Loucy (cell line): ENCODE measurements around the gene POLR2B.
"Not testable (repeated sequence)": the region's sequence is repeated elsewhere in the genome, so short reads cannot be mapped to it uniquely, and the experiment has no call there.

Experiments used
- H2AFZ ChIP-seq: fragments of 200-600 bp; sonication (generic); 2 replicates; pipeline ENCODE4 v1.6.0; 2016; ENCODE audit warnings: antibody characterized with exemption, mild to moderate bottlenecking, low read length, moderate library complexity
- H3F3A ChIP-seq: fragments of 200-600 bp; 2 replicates; pipeline ENCODE4 v1.6.0; 2016; ENCODE audit warnings: antibody characterized with exemption, low read depth, mild to moderate bottlenecking
- H3K27me3 ChIP-seq: fragments of 200-600 bp; sonication (generic); 2 replicates; pipeline ENCODE4 v1.6.1; 2014; ENCODE audit warnings: low read length, mild to moderate bottlenecking; ENCODE audit not compliant: insufficient read depth, poor library complexity, severe bottlenecking
- H3K36me3 ChIP-seq: fragments of 200-600 bp; sonication (generic); 2 replicates; pipeline ENCODE4 v1.6.1; 2016; ENCODE audit warnings: low read length; ENCODE audit not compliant: insufficient read depth
- H3K4me1 ChIP-seq: fragments of 200-600 bp; sonication (generic); 2 replicates; pipeline ENCODE4 v1.5.1; 2014; ENCODE audit warnings: low read length, mild to moderate bottlenecking; ENCODE audit not compliant: insufficient read depth, poor library complexity, severe bottlenecking
- H3K4me2 ChIP-seq: fragments of 200-600 bp; sonication (generic); 2 replicates; pipeline ENCODE4 v1.6.0; 2014; ENCODE audit warnings: antibody characterized with exemption, low read length, low read depth, mild to moderate bottlenecking; ENCODE audit not compliant: poor library complexity, severe bottlenecking
- H3K4me3 ChIP-seq: fragments of 200-600 bp; sonication (generic); 2 replicates; pipeline ENCODE4 v1.5.1; 2014; ENCODE audit warnings: low read length, mild to moderate bottlenecking, mixed read lengths; ENCODE audit not compliant: poor library complexity, severe bottlenecking
- H3K79me2 ChIP-seq: fragments of 200-600 bp; sonication (generic); 2 replicates; pipeline ENCODE4 v1.6.1; 2014; ENCODE audit warnings: low read length; ENCODE audit not compliant: insufficient read depth
- H3K9ac ChIP-seq: fragments of 200-600 bp; sonication (generic); 2 replicates; pipeline ENCODE4 v1.6.0; 2014; ENCODE audit warnings: mild to moderate bottlenecking, low read depth, low read length, moderate library complexity; ENCODE audit not compliant: poor library complexity, severe bottlenecking
- H3K9me2 ChIP-seq: fragments of 200-600 bp; sonication (generic); replicated peaks from 2 replicates; pipeline ENCODE4 v1.6.1; 2016; ENCODE audit warnings: low read depth, low read length, mixed read lengths
- H3K9me3 ChIP-seq: fragments of 200-600 bp; sonication (generic); 2 replicates; pipeline ENCODE4 v1.6.1; 2014; ENCODE audit warnings: mild to moderate bottlenecking, antibody characterized with exemption, low read length, low read depth; ENCODE audit not compliant: insufficient read depth
- H4K20me1 ChIP-seq: fragments of 200-600 bp; sonication (generic); 2 replicates; pipeline ENCODE4 v1.6.0; 2014; ENCODE audit warnings: antibody characterized with exemption, low read length, mild to moderate bottlenecking; ENCODE audit not compliant: insufficient read depth, poor library complexity, severe bottlenecking
- EZH2phosphoT487 ChIP-seq: fragments of 200-600 bp; IDR thresholded peaks from 2 replicates; pipeline ENCODE4 v1.6.1; 2018; ENCODE audit warnings: antibody characterized with exemption, mild to moderate bottlenecking, moderate library complexity, borderline replicate concordance
- TF ChIP-seq, protein P1 (sequence below): fragments of 200-600 bp; sonication (generic); conservative IDR thresholded peaks from 2 replicates; pipeline ENCODE4 v1.5.1; 2014; ENCODE audit warnings: mild to moderate bottlenecking, antibody characterized with exemption, low read length

Gene POLR2B

DNA sequence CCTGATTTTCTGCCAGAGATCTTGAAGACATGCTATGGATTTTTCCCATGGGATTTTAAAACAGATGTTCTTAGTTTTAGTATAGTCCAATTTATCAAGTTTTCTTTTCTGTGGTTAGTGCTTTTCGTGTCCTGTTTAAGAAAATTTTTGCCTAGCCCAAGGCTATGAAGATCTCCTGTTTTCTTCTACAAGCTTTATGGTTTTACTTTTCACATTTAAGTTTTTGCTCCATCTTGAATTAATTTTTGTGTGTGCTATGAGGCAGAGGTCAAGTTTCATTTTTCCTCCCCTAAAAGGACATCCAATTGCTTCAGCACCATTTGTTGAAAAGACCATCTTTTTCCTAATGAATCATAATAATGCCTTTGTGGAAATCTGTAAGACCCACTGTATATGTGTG, 65.6 kb downstream of the POLR2B start:
- Histone ChIP-seq H3F3A (no peaks in the 10 kb centered on the region), H3K9ac (no peak overlapping the region), H3K27me3 (no peaks in the 10 kb centered on the region), H3K4me1 (peaks cover 31% of the 10 kb centered on the region), H3K4me3 (no peak overlapping the region), H3K79me2 (no peaks in the 10 kb centered on the region), H3K9me3 (no peaks in the 10 kb centered on the region), H4K20me1 (no peaks in the 10 kb centered on the region), H2AFZ (no peak overlapping the region), H3K4me2 (no peak overlapping the region), H3K36me3 (no peaks in the 10 kb centered on the region), H3K9me2 (no peaks in the 10 kb centered on the region)
- no peak for TF ChIP-seq EZH2phosphoT487
- TF ChIP-seq, protein P1, sequence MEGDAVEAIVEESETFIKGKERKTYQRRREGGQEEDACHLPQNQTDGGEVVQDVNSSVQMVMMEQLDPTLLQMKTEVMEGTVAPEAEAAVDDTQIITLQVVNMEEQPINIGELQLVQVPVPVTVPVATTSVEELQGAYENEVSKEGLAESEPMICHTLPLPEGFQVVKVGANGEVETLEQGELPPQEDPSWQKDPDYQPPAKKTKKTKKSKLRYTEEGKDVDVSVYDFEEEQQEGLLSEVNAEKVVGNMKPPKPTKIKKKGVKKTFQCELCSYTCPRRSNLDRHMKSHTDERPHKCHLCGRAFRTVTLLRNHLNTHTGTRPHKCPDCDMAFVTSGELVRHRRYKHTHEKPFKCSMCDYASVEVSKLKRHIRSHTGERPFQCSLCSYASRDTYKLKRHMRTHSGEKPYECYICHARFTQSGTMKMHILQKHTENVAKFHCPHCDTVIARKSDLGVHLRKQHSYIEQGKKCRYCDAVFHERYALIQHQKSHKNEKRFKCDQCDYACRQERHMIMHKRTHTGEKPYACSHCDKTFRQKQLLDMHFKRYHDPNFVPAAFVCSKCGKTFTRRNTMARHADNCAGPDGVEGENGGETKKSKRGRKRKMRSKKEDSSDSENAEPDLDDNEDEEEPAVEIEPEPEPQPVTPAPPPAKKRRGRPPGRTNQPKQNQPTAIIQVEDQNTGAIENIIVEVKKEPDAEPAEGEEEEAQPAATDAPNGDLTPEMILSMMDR: no peak

DNA sequence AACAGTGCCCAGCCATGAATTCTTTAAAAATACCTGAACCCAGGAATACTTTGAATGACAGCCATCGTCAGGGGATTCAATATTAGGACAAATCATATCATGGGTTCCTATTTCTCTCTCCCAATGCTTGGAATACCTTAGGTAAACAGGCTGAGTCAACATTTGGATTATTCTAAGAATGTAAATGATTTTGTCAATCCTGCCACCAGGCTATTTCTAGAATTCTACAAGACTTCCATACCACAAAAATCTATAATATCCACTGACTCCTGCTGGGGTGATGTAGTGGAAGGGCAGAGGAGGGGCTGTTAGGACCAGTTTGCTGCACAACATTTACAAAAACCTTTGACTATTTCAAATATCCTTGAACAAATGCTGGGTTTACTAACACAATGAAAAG, 66.3 kb downstream of the POLR2B start:
- no peak for TF ChIP-seq EZH2phosphoT487
- TF ChIP-seq, protein P1: no peak
- no peaks in the 10 kb centered on the region for H3K79me2 ChIP-seq
- no peak overlapping the region for H3K4me3 ChIP-seq
- no peak overlapping the region for H3K9ac ChIP-seq
- no peak overlapping the region for H3K4me2 ChIP-seq
- no peaks in the 10 kb centered on the region for H3K36me3 ChIP-seq
- H3K9me3 ChIP-seq: no peaks in the 10 kb centered on the region
- H2AFZ ChIP-seq: no peak overlapping the region
- H3K9me2 ChIP-seq: no peaks in the 10 kb centered on the region
- no peaks in the 10 kb centered on the region for H3K27me3 ChIP-seq
- no peaks in the 10 kb centered on the region for H3F3A ChIP-seq
- H4K20me1 ChIP-seq: no peaks in the 10 kb centered on the region
- peaks cover 31% of the 10 kb centered on the region for H3K4me1 ChIP-seq

DNA sequence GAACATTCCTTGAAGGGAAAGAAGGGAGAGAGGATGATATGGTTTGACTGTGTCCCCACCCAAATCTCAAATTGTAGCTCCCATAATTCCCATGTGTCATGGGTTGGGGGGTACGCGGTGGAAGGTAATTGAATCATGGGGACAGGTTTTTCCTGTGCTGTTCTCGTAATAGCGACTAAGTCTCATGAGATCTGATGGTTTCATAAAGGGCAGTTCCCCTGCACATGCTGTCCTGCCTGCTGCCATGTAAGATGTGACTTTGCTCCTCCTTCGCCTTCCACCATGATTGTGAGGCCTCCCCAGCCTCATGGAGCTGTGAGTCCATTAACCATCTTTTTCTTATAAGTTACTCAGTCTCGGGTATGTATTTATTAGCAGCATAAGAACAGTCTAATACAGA, 68.3 kb downstream of the POLR2B start:
- H3F3A ChIP-seq, H3K27me3 ChIP-seq, H3K79me2 ChIP-seq, H2AFZ ChIP-seq, H4K20me1 ChIP-seq, H3K9me2 ChIP-seq, H3K4me3 ChIP-seq, H3K9me3 ChIP-seq, H3K9ac ChIP-seq, H3K4me2 ChIP-seq, H3K36me3 ChIP-seq: not testable (repeated sequence)
- peaks cover 21% of the 10 kb centered on the region for H3K4me1 ChIP-seq

DNA sequence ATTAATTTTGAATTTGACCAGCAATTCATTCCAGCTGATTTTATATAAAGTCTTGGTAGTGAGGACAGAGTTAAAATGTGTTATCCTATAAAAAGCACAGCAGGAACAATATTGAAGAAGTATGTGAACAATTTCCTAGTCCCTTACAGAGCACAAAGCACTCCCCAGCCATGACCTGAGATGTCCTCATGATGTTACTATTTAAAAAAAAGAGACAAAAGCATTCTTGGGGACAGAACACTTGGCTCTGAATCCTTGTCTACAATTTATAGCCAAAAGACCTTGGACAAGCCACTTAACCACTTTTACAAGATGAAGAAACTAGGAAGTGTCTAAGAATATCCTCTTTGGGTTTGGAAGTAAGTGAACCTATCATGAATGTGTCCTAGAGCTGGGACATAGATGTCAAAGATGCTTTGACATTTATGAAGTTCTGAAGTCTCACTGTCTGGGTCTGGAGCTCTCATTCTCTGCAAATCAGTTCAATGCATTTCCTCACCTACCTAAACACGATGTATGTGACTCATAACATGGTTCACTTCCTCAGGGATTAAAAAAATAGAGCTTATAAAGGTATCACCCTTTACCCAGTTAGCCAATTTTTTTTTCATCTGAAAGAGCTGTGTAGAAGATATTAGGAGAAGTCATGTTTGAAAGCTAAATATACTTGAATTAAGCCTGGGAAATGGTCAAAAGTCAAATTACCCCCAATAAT, 70.1 kb downstream of the POLR2B start:
- no peaks in the 10 kb centered on the region for H4K20me1 ChIP-seq
- H3K4me3 ChIP-seq: no peak overlapping the region
- no peaks in the 10 kb centered on the region for H3K9me3 ChIP-seq
- no peaks in the 10 kb centered on the region for H3K9me2 ChIP-seq
- no peak overlapping the region for H3K4me2 ChIP-seq
- no peaks in the 10 kb centered on the region for H3K36me3 ChIP-seq
- no peak overlapping the region for H3K9ac ChIP-seq
- no peaks in the 10 kb centered on the region for H3K79me2 ChIP-seq
- peaks cover 4% of the 10 kb centered on the region for H3K4me1 ChIP-seq
- H3K27me3 ChIP-seq: no peaks in the 10 kb centered on the region
- TF ChIP-seq, protein P1: no peak
- TF ChIP-seq EZH2phosphoT487: no peak
- H3F3A ChIP-seq: no peaks in the 10 kb centered on the region
- no peak overlapping the region for H2AFZ ChIP-seq
